ENCODE measurements around the gene DAND5. TPM values are rescaled to one million over a fixed set of nuclear protein-coding genes. Genes with fewer than 3 reads are reported as not detected.

The DAND5 gene, protein sequence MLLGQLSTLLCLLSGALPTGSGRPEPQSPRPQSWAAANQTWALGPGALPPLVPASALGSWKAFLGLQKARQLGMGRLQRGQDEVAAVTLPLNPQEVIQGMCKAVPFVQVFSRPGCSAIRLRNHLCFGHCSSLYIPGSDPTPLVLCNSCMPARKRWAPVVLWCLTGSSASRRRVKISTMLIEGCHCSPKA
- 0.06 TPM in 1 of 2 replicates, not detected in the other for total RNA-seq (2014; rRNA removed)
- 0.06 TPM for polyA plus RNA-seq (2012)

DNA sequence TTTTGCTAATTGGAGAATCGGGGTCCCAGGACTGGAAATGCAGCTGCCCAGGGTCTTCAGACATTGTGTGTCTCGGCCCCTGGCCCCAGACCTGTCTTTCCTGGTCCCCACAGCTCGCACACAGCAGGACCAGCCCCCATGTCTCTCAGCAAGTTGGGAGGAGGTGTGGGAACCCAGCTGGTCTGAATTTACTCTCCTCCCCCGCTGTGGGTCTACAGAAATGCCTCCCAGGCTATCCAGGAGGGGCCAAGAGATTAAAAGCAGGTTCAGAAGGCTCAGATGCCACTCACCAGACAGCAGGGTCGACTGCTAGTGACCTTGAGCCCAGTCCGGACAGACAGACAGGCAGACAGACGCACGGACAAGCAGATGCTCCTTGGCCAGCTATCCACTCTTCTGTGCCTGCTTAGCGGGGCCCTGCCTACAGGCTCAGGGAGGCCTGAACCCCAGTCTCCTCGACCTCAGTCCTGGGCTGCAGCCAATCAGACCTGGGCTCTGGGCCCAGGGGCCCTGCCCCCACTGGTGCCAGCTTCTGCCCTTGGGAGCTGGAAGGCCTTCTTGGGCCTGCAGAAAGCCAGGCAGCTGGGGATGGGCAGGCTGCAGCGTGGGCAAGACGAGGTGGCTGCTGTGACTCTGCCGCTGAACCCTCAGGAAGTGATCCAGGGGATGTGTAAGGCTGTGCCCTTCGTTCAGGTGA, at the start of gene DAND5:
Gene DAND5, plus strand, starts transcription at position 285 of the 697 bp plus-strand sequence. Its CDS starts 85 bp downstream, at position 370.
- no peak for DNase-seq (ENCODE audit: low read depth)

DNA sequence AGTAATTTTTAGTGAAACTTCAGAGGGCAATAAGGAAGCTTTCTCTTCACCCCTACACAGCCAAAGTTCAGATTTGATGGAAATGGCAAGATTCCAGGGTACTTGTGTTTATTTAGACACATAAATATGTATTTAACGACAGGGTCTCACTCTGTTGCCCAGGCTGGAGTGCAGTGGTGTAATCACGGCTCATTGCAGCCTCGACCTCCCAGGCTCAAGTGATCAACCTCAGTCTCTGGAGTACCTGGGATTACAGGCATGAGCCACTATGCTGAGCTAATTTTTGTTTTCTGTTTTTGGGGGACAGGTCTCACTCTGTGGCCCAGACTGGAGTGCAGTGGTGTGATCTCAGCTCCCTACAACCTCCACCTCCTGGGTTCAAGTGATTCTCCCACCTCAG, 48.3 kb upstream of the DAND5 start:
- no peak for DNase-seq (ENCODE audit: low read depth)

DNA sequence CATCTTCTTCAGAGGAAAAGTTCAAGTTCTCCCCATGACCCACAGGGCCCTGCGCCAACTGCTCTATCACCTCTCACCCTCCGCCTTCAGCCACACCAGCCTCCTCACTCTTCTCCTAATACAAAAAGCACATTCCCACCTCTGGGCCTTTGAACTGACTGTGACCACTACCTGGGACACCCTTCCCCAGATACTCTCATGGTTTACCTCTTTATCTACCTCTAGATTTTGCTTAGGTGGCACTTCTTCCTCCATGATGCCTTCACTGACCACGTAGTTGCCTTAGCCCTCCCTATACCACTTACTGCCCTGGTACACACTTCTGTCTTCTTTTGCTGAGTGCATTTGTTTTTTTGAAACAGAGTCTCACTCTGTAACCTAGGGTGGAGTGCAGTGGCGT, 46.4 kb upstream of the DAND5 start:
- DNase-seq (ENCODE audit: low read depth), result no peak

DNA sequence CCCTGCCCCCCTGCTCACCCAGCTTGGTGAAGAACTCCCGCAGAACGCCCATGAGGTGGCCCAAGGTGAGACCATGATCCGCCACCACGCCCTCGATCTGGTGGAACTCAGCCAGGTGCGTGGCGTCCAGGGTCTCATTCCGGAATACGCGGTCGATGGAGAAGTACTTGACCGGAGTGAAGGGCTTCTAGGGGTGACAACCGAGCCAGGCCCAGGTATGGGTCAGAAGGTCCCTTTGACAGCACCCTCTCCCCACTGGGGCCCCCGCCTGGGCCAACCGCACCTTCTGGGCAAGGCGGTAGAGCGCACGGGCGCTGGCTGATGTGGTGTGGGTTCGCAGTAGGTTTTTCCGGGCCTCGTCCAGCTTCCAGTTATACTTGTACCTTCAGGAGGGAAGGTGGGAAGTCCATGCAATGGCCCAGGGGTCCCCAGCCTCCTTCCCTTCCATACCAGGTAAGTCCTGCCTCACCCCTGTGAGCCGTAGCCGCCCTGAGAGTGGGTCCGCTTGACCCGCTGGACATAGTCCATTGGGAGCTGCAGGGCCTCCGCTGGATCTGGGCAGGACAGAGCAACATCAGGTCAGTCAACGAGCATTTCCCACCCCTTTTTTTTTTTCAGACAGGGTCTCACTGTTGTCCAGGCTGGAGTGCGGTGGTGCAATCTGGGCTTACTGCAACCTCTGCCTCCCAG, 44.6 kb upstream of the DAND5 start:
- no peak for DNase-seq (ENCODE audit: low read depth)

DNA sequence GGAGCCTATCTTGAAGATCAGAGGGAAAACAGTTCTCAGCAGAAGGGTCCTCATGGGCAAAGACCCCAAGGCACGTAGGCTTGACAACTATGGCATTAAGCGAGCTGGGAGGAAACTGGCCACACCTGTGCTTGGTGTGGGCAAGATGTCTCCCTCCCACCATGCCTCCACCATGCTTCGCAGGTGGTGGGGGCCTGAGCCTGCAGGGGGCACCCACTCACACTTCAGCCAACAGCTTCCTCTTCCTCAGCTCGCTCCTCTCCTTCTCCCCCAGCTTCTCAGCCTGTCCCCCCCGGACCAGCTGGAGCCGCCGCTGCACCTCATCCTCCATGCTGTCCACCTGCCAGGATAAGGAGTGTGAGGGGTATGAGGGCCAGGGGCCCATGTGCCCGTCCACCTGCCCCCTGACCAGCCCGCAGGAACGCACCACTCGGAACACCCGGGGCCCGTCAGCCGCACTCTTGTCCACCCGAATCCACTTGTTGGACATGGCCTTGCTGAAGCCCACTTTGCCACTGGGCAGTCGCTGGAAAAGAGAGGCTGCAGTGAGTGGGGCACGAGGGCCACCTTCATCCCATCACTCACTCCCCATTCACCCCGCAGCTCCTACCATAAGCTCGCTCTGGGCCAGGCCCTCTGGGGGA, 39.3 kb upstream of the DAND5 start:
- no peak for DNase-seq (ENCODE audit: low read depth)

DNA sequence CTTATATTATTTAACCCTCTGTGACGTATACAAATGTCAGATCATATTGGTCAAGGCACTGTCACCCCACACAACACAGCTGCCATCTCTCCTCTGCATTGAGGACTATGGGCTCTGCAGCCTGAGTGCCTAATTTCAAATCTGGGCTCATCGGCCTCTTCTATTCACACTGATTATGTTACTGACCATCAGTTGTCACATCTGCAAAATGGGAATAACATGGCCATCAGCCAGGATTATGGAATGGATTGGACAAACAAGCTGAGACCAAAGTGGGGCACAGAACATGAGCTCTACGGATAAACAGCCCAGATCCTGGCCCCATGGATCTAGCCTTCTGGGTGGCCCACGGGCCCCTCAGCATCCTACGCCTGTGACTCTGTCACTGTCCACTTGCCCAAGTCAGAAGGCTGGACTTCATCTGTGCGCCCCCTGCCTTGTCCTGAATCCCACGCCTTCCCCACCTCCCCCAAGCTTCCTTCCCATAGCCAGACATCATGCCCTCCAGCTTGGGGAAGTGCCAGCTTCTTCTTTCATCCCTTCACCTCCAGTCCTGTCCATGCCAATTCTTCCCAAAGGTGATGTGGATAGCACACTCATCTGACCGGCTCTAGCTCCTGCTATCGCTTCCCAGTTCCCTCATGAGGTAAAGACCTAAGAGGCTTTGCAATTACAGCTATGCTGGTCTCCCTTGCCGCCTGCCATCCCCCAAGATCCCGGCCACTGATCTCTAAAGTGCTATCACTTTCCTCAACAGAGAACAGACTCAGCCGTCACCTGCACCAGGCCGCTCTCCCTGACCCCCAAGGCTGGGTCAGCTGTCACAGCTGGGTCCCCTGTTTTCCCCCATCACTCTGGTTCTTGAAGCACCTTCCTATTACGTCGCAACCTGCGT, 36.7 kb upstream of the DAND5 start:
- DNase-seq (ENCODE audit: low read depth), result no peak

DNA sequence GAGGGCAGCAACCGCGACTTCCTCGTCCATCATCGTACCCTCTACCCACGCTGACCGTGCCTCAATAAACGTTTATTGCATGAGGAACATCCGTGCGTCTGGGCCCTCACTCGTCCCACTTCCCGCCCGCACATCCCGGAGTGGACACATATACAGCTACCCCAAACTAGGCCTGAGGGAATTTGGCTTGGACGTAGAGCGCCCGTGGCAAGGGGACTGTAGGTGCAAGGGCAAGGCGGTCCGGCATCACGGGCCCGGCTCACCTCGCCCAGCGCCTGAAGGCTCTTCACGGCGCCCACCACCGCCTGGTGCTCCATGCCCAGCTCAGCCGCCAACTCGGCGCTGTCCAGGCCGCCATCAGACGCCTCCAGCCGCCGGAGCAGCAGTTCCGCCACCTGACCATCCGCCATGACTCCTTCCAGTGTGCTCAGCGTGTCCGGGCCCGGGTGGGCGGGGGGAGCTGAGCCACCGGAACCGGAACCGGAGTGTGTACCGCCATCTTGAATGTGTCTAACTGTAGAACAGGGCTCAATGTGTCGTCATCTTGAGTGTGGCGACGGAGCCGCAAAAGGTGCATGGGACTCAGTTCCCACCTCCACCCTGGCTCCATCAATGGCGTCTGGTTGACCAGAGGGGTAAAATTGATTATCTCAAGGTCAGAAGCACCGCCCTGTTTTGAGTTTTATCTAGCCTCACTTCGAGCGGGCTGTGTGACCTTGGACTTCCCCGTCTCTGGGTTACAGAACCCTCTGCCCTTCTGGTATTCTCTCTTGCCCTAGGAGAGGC, 35.9 kb upstream of the DAND5 start, which contains the start of gene FARSA:
Gene FARSA, minus strand, starts transcription at position 425 of the 786 bp plus-strand sequence. Its CDS starts 15 bp downstream, at position 410.
- DNase-seq (ENCODE audit: low read depth), result peak; percentile 86

DNA sequence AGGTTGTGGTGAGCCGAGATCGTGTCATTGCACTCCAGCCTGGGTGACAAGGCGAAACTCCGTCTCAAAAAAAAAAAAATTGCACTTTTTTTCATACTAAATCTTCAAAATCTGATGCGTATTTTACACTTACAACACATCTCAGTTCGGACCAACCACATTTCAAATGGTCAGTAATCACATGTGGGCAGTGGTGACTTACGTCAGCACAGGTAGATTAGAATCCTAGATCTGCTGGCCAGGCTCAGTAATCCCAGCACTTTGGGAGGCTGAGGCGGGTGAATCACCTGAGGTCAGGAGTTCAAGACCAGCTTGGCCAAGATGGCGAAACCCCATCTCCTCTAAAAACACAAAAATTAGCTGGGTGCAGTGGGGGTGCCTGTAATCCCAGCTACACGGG, 34.3 kb upstream of the DAND5 start:
- no peak for DNase-seq (ENCODE audit: low read depth)

DNA sequence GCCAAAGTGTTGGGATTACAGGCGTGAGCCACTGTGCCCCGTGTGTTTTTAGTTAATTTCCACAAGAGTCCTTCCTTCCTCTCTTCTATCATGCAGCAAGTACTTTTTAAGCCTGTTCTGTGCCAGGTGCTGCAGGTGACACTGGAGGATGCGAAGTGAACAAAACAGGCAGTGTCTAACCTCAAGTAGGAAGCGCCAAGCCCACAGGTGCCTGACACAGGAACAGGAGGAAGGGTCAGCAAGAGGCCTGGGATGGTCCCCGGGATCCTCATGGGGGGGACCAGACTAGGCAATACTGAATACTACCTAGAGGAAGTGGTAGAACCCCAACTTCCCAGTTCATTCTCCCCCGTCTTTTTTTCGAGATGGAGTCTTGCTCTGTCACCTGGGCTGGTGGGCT, 32.8 kb upstream of the DAND5 start:
- no peak for DNase-seq (ENCODE audit: low read depth)

DNA sequence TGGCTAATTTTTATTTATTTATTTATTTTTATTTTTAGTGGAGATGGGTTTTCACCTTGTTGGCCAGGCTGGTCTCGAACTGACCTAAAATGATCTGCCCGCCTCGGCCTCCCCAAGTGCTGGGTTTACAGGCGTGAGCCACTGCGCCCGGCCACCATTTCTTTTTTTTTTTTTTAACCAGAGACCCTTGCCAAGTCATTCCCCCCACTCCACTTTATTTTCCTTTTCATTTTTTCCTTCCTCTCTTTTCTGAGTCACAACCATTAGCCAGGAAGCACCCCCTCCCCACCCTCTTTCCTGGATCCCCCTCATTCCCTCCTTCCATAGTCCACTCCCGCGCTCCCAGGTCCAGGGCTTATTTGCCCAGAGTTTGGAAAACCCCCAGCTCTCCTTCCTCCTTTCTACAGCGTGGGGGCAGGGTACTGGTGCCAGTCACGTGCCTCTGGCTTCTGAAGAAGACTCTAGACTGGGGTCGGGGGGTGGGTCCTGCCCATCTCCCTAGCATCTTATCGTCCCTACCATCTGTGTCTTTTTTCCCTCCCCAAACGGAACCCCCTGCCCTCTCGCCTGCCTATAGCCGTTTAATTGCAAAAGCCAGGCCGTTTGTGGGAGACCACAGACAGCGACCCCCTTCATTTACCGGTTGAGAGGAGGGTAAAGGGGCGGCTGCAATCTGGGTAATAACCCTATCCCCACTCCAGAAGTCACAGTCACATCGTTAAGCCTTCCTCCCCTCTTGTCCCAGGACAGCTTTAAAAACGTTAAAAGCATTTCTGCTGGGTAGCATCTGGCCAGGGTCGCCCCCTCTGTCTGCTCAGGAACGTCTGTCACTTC, 32.1 kb upstream of the DAND5 start:
- no peak for DNase-seq (ENCODE audit: low read depth)

DNA sequence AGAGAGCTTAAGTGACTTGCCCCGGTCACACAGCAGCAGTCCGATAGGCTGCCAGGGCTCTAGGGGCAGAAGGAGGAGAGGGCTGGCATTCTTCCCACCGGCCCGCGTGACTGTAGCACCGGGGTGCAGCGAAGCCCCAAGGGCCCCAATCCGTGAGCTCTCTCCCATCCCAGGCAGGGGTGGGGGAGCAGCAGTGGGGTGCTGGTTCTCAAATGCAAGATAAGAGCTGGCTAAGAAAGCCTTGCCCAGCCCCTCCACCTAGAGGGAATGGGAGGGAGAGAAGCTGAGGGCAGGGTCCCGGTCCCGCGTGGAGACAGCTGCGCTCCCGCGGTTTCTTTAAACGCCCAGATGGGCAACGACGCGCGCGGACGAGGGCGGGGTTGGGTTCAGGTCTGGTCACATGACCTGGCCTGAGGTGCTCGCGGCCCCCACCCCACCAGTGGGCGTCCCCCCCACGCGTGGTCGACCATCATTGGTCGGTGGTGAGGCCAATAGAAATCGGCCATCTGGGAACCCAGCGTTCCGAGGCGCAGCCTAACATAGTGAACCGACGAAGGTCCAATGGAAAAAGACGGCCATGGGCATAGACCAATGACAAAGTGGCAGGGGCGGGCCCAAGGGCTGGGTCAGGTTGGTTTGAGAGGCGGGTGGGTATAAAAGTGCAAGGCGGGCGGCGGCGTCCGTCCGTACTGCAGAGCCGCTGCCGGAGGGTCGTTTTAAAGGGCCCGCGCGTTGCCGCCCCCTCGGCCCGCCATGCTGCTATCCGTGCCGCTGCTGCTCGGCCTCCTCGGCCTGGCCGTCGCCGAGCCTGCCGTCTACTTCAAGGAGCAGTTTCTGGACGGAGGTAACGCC, 31.2 kb upstream of the DAND5 start, which contains the start of gene CALR:
Gene CALR, plus strand, starts transcription at position 683 of the 852 bp plus-strand sequence. Its CDS starts 71 bp downstream, at position 754.
- DNase-seq (ENCODE audit: low read depth), result peak; percentile 99

DNA sequence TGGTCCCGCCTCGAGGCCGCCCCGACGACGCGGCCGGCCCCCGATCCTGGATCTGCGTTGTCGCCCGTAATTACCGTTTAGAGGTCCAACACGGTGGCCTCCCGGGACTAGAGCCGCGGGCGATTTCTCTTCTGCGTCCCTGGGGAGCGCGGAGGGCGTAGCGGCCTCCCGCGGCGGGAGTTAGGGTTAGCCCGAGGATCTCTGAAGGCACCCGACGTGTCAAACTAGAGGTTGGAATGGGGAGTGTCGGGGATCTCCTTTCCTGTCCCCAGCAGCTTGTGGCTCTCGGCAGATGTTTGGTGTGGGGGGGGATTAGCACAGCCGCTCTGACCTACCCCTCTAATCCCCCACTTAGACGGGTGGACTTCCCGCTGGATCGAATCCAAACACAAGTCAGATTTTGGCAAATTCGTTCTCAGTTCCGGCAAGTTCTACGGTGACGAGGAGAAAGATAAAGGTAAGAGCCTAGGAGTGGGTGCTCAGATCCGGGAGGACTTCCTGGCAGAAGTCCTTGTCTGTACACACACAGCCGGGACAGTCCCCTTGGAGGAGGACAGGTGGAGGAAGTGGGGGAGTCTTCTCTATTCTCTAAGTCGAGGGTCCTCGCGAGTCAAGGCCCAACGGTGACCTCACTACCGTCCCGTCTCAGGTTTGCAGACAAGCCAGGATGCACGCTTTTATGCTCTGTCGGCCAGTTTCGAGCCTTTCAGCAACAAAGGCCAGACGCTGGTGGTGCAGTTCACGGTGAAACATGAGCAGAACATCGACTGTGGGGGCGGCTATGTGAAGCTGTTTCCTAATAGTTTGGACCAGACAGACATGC, 30.4 kb upstream of the DAND5 start:
- peak; percentile 51 for DNase-seq (ENCODE audit: low read depth)

DNA sequence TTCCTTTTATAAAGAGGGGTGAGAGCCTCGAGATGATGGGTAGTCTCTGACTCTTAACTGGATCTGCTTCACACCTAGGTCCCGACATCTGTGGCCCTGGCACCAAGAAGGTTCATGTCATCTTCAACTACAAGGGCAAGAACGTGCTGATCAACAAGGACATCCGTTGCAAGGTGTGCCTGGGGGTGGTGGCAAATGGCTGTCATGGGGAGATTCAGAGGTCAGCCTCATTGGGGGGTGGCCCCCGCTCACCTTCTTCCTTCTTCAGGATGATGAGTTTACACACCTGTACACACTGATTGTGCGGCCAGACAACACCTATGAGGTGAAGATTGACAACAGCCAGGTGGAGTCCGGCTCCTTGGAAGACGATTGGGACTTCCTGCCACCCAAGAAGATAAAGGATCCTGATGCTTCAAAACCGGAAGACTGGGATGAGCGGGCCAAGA, 29.4 kb upstream of the DAND5 start:
- no peak for DNase-seq (ENCODE audit: low read depth)

DNA sequence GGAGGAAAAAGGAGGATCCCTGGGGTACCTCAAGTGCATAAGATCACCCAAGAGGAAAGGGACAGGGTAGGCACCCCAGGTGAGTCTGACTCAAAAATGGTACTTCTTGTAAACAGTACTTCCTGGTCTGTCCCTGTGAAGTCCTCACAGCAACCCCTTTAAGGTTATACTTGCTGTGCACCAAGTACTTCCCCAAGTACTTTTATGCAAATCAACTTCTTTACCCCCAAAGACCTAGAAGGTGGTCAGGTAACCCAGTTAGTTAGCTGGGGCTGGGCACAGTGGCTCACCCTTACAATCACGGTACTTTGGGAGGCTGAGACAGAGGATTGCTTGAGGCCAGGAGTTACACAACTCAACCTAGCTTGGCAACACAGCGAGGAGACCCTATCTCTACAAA, 28.5 kb upstream of the DAND5 start:
- DNase-seq (ENCODE audit: low read depth), result no peak

DNA sequence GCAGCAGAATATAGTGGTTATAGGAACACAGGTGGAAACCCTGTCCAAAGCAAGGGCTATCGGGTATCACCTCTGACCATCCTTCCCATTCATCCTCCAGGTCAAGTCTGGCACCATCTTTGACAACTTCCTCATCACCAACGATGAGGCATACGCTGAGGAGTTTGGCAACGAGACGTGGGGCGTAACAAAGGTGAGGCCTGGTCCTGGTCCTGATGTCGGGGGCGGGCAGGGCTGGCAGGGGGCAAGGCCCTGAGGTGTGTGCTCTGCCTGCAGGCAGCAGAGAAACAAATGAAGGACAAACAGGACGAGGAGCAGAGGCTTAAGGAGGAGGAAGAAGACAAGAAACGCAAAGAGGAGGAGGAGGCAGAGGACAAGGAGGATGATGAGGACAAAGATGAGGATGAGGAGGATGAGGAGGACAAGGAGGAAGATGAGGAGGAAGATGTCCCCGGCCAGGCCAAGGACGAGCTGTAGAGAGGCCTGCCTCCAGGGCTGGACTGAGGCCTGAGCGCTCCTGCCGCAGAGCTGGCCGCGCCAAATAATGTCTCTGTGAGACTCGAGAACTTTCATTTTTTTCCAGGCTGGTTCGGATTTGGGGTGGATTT, 25.8 kb upstream of the DAND5 start:
- DNase-seq (ENCODE audit: low read depth), result no peak

DNA sequence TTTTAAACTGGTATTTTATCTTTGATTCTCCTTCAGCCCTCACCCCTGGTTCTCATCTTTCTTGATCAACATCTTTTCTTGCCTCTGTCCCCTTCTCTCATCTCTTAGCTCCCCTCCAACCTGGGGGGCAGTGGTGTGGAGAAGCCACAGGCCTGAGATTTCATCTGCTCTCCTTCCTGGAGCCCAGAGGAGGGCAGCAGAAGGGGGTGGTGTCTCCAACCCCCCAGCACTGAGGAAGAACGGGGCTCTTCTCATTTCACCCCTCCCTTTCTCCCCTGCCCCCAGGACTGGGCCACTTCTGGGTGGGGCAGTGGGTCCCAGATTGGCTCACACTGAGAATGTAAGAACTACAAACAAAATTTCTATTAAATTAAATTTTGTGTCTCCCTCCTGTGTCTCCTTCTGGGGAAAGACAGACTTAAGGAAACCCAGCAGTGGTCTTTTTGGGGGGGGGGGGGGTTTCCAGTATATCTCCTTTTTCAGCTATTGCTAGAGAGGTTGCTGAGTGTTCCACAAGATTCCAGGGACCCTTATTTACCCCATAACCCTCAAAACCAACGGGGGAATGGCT, 25.2 kb upstream of the DAND5 start:
- DNase-seq (ENCODE audit: low read depth), result no peak
